B cell (primary cell): ENCODE data around the gene GMPR2.

ENCODE experiments used
- CTCF ChIP-seq: fragments of 200-600 bp; IDR thresholded peaks from one replicate; pipeline ENCODE4 v1.8.0; 2022; ENCODE audit warnings: antibody characterized with exemption, mild to moderate bottlenecking
- EZH2 ChIP-seq: IDR thresholded peaks from 2 replicates; pipeline ENCODE4 v1.6.1; 2012; ENCODE audit warnings: borderline replicate concordance, low read depth, mild to moderate bottlenecking, moderate library complexity, low read length; ENCODE audit not compliant: insufficient read depth, poor library complexity, severe bottlenecking

GRCh38 chr14:24283796-24284460 is 51.2 kb downstream of the GMPR2 start:
- no peak for TF ChIP-seq EZH2
- no peak for TF ChIP-seq CTCF
